HepG2 (cell line): ENCODE results near the gene BANK1. TPM values are rescaled to one million over a fixed set of nuclear protein-coding genes. Genes with fewer than 3 reads are reported as not detected.

Source experiments
- ATAC-seq: fragments of 200-7000 bp; cut with Tn5 transposase; 3 replicates; pipeline ENCODE4 v1.9.1; 2020; ENCODE audit warnings: mild to moderate bottlenecking, moderate library complexity
- BruUV-seq: library from RNA; stranded (reverse); fragments of 400-500 nt; replicated peaks from 2 replicates; lab custom pipeline; 2021; lab: Mats Ljungman, UMichigan
- CTCF ChIA-PET: fragments of 300-600 bp; formaldehyde crosslinking; extraction: SDS; loops from one replicate; lab custom pipeline; 2021; ENCODE audit warnings: low total read pairs, inconsistent platforms, low intra/inter-chr PET ratio; lab: Yijun Ruan, JAX
- POLR2A ChIA-PET: fragments of 350-600 bp; sonication (Branson Sonifier 250); formaldehyde crosslinking; loops from one replicate; lab custom pipeline; 2020; ENCODE audit warnings: antibody characterized with exemption, inconsistent platforms; lab: Yijun Ruan, JAX
- DNase-seq: peaks from one replicate; pipeline ENCODE4 v3.0.0-alpha.2; 2015; ENCODE audit warnings: low spot score
- FAIRE-seq: peaks from 3 replicates; lab custom pipeline; 2011; peaks lifted over from hg19 to GRCh38; lab: Jason Lieb, UNC
- H2AFZ ChIP-seq: one replicate; pipeline ENCODE4 v1.6.1; 2011; ENCODE audit warnings: low read length, inconsistent platforms
- H3K27ac ChIP-seq: fragments of 300-600 bp; 3 replicates; pipeline ENCODE4 v1.8.0; 2011; ENCODE audit warnings: mixed run types, mild to moderate bottlenecking, mixed read lengths, low read length, inconsistent platforms; ENCODE audit not compliant: insufficient read depth; ENCODE audit errors: extremely low read length
- H3K27me3 ChIP-seq, 2 experiments: fragments of 200-600 bp in 1 of 2; 2 replicates in 1 of 2; 3 replicates in 1 of 2; pipeline versions ENCODE4 v1.6.0 to v1.8.0; 2011; ENCODE audit warnings: low read length in 2 of 2, mild to moderate bottlenecking in 2 of 2, moderate library complexity in 2 of 2, inconsistent platforms in 1 of 2; ENCODE audit not compliant: insufficient read depth in 2 of 2, control insufficient read depth in 1 of 2
- H3K36me3 ChIP-seq, 2 experiments: fragments of 200-600 bp in 1 of 2; replicated peaks in 1 of 2; 2 replicates in 1 of 2; 3 replicates in 1 of 2; pipeline versions ENCODE4 v1.5.1 to v1.8.0; 2011; ENCODE audit warnings: low read length in 2 of 2, inconsistent platforms in 1 of 2; ENCODE audit not compliant: insufficient read depth in 2 of 2, control insufficient read depth in 1 of 2
- H3K4me1 ChIP-seq: 2 replicates; pipeline ENCODE4 v1.5.1; 2012; ENCODE audit warnings: low read length, inconsistent platforms; ENCODE audit not compliant: insufficient read depth
- H3K4me2 ChIP-seq: 2 replicates; pipeline ENCODE4 v1.6.0; 2011; ENCODE audit warnings: low read depth, low read length, inconsistent platforms
- H3K4me3 ChIP-seq, 3 experiments: fragments of 200-600 bp in 1 of 3; sonication (generic), shearing (Covaris generic) in 1 of 3; replicated peaks in 1 of 3; 2 replicates each; pipeline ENCODE4 v1.5.1; 2011 to 2016; ENCODE audit warnings: low read length in 3 of 3, inconsistent platforms in 2 of 3, low read depth in 2 of 3, mild to moderate bottlenecking in 2 of 3, control low read depth in 1 of 3, mixed read lengths in 1 of 3; ENCODE audit not compliant: insufficient read depth in 1 of 3
- H3K79me2 ChIP-seq: one replicate; pipeline ENCODE4 v1.6.1; 2011; ENCODE audit warnings: low read length, inconsistent platforms; ENCODE audit not compliant: insufficient read depth
- H3K9ac ChIP-seq: 2 replicates; pipeline ENCODE4 v1.6.0; 2011; ENCODE audit warnings: mild to moderate bottlenecking, low read depth, low read length, inconsistent platforms; ENCODE audit not compliant: insufficient read depth
- H3K9me3 ChIP-seq: 2 replicates; pipeline ENCODE4 v1.5.1; 2012; ENCODE audit warnings: mild to moderate bottlenecking, low read length
- H4K20me1 ChIP-seq: 2 replicates; pipeline ENCODE4 v1.6.0; 2011; ENCODE audit warnings: inconsistent platforms, mild to moderate bottlenecking, low read length, moderate library complexity; ENCODE audit not compliant: insufficient read depth
- AKAP8 ChIP-seq: sonication (generic); formaldehyde crosslinking; IDR thresholded peaks from 2 replicates; pipeline ENCODE4 v1.5.1; 2020; ENCODE audit warnings: mild to moderate bottlenecking, missing genetic modification reagents
- CREM ChIP-seq, 2 experiments: sonication (generic) in 1 of 2; formaldehyde crosslinking in 1 of 2; IDR thresholded peaks; 2 replicates each; pipeline versions ENCODE4 v1.4.0 to v1.6.1; 2016 to 2020; ENCODE audit warnings: antibody characterized with exemption in 1 of 2, mild to moderate bottlenecking in 1 of 2, missing genetic modification reagents in 1 of 2
- FOXP1 ChIP-seq, 2 experiments: fragments of 450-650 bp in 1 of 2; IDR thresholded peaks; 2 replicates each; pipeline ENCODE4 v1.6.1; 2017 to 2018; ENCODE audit warnings: antibody characterized with exemption in 1 of 2
- HNRNPL ChIP-seq: fragments of 200-400 bp; formaldehyde crosslinking; IDR thresholded peaks from 2 replicates; pipeline ENCODE4 v1.6.1; 2017; ENCODE audit warnings: mild to moderate bottlenecking, low read depth, low read length
- RAD51 ChIP-seq: fragments of 450-650 bp; IDR thresholded peaks from 2 replicates; pipeline ENCODE4 v1.6.1; 2016; ENCODE audit warnings: borderline replicate concordance
- RBM22 ChIP-seq: fragments of 200-400 bp; formaldehyde crosslinking; optimal IDR thresholded peaks from 2 replicates; pipeline ENCODE3; 2017; ENCODE audit warnings: mild to moderate bottlenecking, low read length, moderate library complexity
- ZKSCAN1 ChIP-seq: fragments of 150-350 bp; IDR thresholded peaks from 2 replicates; pipeline ENCODE4 v1.6.1; 2014; ENCODE audit warnings: low read length
- ZNF296 ChIP-seq: sonication (generic); formaldehyde crosslinking; conservative IDR thresholded peaks from 2 replicates; pipeline ENCODE4 v1.5.0; 2020; ENCODE audit warnings: mild to moderate bottlenecking, missing genetic modification reagents
- ZNF773 ChIP-seq: sonication (generic); formaldehyde crosslinking; IDR thresholded peaks from 2 replicates; pipeline ENCODE4 v1.4.0; 2020; ENCODE audit warnings: missing genetic modification reagents, borderline replicate concordance
- WGBS: methylation state at CpG from one replicate; pipeline ENCODE4 v1.1.6; 2017; ENCODE audit warnings: low lambda C conversion rate; 5-methylcytosine and 5-hydroxymethylcytosine counted together
- in situ Hi-C: cut with HindIII; loops from 2 replicates; pipeline ENCODE4 v1.10.0; 2017; ENCODE audit warnings: low pct_unique_long_range_greater_than_20kb; ENCODE audit not compliant: extremely low pct_ligation_motif_present
- intact Hi-C: fragments of 100-400 bp; cut with micrococcal nuclease; formaldehyde crosslinking; loops from one replicate; pipeline ENCODE4 v1.10.0; 2022; ENCODE audit not compliant: unreplicated experiment
- polyA plus RNA-seq, 8 experiments: library from polyadenylated mRNA; depleted of rRNA in 3 of 8; stranded (reverse) in 7 of 8; unstranded in 1 of 8; fragments of >200 nt; fragmentation: Illumina TruSeq in 4 of 8; extraction: Trizol in 4 of 8; gene quantifications; 2 replicates each; pipeline versions ENCODE4 v1.2.1 to v1.2.3, GENCODE V29; 2011 to 2016; ENCODE audit warnings: low read depth in 4 of 8, missing spikeins in 1 of 8, mixed read lengths in 1 of 8; ENCODE audit not compliant: insufficient read depth in 1 of 8
- total RNA-seq, 5 experiments: library from RNA; depleted of rRNA; stranded (reverse); fragments of >200 nt; fragmentation: Illumina TruSeq; extraction: Trizol; gene quantifications; 2 replicates each; pipeline ENCODE4 v1.2.3, GENCODE V29; 2016; ENCODE audit warnings: low read depth in 1 of 5

BANK1 gene
- total and polyA plus RNA-seq, 2 of the 13 experiments (the other 11 are each of a cell fraction or from before 2014, with no cell fraction given), result 0.15 TPM; not detected in 1

DNA sequence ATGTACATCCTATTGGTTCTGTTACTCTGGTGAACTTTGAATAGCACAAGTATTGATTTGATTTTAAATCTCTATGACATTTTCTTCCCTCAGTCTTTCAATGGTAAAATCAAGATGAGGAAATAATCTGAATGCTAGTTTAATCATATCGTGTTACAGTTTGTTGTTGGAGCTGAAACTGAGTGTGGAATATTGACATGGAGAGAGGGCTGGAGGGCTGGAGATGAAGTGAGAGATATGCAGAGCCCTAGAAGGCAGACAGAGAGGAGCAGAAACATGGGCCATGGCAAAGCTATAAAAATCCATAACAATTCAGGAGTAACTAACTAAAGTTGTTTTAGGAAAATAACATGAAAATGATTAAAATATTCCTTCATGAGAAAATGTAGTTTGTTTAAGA, 141.1 kb downstream of the BANK1 start:
- in situ Hi-C loops (no loop called here), intact Hi-C loops (no loop called here)
- Histone ChIP-seq H3K36me3 (no peaks in the 10 kb centered on the region), H3K27me3 (no peaks in the 10 kb centered on the region), H3K79me2 (no peaks in the 10 kb centered on the region), H4K20me1 (no peaks in the 10 kb centered on the region), H3K4me2 (no peak overlapping the region), H3K9me3 (no peaks in the 10 kb centered on the region), H3K4me1 (no peaks in the 10 kb centered on the region), H2AFZ (no peak overlapping the region), H3K9ac (no peak overlapping the region), H3K4me3 (no peak overlapping the region), H3K27ac (no peak overlapping the region)
- whole genome bisulfite sequencing, result 2% methylated on average over 1 of the region's 1 CpG
- ATAC-seq (no peak), FAIRE-seq (no peak), DNase-seq (no peak)
- CTCF ChIA-PET, result no interaction called here
- BruUV-seq, result no TSS peak
- TF ChIP-seq AKAP8 (CRISPR knock-in tag) (no peak), ZNF773 (CRISPR knock-in tag) (no peak), ZKSCAN1 (no peak)
- POLR2A ChIA-PET, result no interaction called here

DNA sequence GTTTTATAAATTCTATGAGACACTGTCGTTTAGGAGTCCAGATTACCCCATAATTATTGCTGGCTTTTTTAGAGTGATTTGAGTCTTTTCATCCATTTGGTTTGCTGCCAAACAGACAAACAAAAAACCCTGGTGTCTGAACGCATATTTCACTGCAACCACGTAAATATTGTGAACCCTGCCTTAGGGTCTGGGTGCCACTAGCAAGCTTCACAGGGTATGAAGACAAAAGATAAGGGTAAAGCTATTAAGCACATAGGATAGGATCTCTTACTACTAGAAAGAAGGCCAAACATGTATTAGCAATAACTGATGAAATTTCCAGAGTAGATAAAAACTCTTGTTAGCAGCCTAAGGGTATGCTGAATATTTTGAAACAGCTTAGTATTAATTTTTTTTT, 143.3 kb downstream of the BANK1 start:
- no peaks in the 10 kb centered on the region for H3K4me1 ChIP-seq
- no peak overlapping the region for H3K27ac ChIP-seq
- H3K36me3 ChIP-seq, result no peaks in the 10 kb centered on the region
- DNase-seq, result no peak
- H3K9me3 ChIP-seq, result no peaks in the 10 kb centered on the region
- intact Hi-C loops, result no loop called here
- no peaks in the 10 kb centered on the region for H4K20me1 ChIP-seq
- BruUV-seq, result no TSS peak
- no peak for FAIRE-seq
- ChIA-PET CTCF (no interaction called here), POLR2A (no interaction called here)
- no peak for TF ChIP-seq RAD51
- no peak for TF ChIP-seq FOXP1 (IDR thresholded peaks at IDR 0.05)
- no peak for TF ChIP-seq FOXP1 (CRISPR knock-in tag; IDR thresholded peaks at IDR 0.05)
- TF ChIP-seq HNRNPL, result no peak
- TF ChIP-seq ZNF296 (CRISPR knock-in tag), result no peak
- no peak for TF ChIP-seq CREM (IDR thresholded peaks at IDR 0.05)
- no peak for TF ChIP-seq CREM (CRISPR knock-in tag; IDR thresholded peaks at IDR 0.05)
- no peak for TF ChIP-seq RBM22
- TF ChIP-seq, all 625 proteins: peak for 0
- in situ Hi-C loops, result no loop called here
- Histone ChIP-seq H3K27me3 (no peaks in the 10 kb centered on the region), H3K79me2 (no peaks in the 10 kb centered on the region), H2AFZ (no peak overlapping the region), H3K4me3 (no peak overlapping the region), H3K4me2 (no peak overlapping the region), H3K9ac (no peak overlapping the region)
- ATAC-seq, result no peak
- WGBS, result 8% methylated on average over 3 of the region's 3 CpGs
